NK-92 (cell line): ENCODE measurements around the gene RPS6KA4.

Experiments
- DNase-seq: peaks from one replicate; lab custom pipeline; 2025; ENCODE audit not compliant: unreplicated experiment; lab: John Stamatoyannopoulos, UW

The RPS6KA4 gene

DNA sequence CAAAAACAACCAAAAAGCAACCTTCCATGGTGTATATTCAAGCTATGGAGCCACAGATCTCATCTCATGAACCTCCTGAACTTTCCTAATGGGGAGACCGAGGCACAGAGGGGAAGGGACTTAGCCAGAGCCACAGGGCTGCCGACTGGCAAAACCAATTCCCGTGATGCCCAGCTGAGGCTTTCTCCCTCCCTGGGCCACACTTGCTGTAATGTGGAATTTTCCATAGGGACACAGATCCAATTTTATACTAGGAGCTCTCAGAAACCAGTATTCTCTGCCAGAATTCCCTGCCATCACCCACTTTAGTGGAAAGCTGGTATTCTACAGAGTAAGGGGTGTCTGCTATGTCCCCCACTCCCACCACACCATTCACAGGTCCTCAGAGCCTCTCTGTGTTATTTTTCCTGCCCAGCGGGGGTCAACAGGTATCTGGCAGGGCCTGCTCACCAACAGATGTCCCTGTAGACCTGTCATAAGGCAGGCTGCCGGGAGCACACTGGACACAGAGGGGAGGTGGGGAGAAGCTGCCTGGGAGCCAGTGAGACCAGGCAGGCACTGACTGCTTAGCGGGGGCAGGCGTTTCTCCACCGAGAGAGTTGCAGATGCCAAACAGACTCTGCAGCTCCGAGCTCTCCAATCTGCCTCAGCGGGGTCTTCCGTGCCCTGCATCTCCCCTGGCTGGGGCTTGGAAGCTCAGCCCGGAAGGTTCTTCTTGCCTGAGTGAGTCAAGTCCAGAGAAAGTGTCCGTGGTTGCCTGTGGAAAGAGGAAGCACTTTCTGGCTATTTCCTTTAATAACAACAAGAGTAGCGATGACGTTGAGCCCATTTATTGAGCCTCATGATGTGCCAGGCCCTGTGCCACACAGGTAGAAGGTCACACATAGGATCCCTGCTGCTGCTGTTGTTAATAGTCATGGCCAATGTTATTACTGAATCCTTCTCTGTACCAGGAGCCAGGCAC, 26.3 kb downstream of the RPS6KA4 start:
- DNase-seq: no peak

DNA sequence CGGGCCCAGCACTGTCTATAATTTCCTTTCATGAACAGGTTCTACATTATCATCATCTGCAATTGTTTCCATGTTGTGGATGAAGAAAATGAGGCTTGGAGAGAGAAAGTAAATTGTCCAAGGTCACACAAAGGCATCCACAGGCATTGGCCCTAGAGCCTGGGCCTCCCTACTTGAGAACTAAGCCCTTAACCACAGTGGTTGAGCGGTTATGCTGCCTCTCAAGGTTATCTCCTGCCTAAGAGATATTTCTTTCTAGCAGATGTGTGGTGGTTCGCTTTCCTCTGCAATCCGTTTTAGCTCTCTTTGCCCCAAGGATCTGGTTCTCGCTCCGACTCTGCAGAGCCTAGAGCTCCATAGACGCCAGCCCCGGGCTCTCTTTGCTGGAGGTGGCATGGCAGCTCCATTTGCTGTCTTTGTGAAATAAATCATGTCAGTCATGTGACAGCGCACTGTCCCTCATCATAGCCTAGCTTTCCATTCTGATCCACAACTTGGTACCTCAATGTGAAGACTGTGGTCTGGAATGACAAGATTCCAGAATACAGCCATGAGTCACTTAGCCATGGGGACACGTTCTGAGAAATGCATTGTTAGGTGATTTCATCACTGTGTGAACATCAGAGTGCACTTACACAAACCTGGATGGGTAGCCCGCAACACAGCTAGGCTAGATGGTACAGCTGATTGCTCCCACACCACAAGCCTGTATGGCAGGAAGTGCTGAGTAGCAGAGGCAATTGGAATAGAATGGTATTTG, 27.2 kb downstream of the RPS6KA4 start:
- DNase-seq: no peak

DNA sequence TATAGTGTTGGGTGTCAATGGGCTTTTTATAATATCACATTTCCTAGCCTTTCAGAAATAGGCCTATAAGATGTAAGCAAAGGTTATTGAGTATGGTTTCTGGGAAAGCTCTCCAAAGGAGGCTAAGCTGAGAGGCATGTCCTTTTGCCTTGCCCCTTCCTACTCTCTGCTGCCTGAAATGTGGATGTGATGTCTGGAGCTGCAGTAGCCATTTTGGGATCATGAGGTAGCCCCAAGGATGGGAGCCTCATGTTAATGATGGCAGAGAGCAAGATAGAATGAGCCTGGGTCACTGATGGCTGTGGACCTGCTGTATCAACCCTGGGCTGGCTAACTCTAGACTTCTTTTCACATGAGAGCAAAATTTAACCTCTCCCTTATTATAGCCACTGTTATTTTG, 29.0 kb downstream of the RPS6KA4 start:
- no peak for DNase-seq

DNA sequence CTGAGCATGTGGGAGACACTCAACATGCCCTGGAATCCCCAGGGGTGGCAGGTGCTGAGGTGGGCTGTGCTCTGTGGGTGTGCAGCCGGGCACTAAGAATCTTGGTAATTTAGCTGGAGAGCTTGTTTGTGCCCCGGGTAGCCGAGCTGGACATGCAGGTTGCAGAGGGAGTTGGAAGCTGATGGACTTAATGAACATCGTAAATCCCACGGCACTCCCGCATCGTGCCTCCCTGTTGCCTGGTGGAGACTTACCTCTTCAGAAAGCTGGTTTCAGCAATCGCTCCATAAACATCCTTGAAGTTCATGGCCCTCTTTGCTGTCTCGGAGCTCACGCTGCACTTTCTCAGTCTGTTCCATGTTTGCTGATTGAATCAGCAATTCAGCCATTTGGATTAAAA, 29.9 kb downstream of the RPS6KA4 start:
- DNase-seq: no peak

DNA sequence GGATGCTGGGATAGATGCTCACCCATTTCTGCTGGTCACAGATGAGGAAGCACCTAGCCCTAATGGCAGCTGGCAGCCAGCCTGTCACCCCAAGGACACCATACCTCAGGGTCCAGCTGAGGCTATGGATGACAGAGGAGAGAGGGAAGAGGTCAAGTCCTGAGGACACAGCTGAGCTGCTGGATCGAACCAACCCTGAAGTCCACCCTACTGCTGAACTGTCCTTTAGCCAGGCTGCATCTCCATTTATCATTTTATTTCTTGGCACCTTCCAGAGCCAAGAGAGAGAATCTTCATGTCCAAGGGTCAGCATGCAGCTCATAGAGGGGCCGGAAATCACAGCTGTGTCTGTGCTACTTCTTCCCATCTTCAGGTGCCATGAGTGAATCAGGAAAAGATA, 30.9 kb downstream of the RPS6KA4 start:
- no peak for DNase-seq

DNA sequence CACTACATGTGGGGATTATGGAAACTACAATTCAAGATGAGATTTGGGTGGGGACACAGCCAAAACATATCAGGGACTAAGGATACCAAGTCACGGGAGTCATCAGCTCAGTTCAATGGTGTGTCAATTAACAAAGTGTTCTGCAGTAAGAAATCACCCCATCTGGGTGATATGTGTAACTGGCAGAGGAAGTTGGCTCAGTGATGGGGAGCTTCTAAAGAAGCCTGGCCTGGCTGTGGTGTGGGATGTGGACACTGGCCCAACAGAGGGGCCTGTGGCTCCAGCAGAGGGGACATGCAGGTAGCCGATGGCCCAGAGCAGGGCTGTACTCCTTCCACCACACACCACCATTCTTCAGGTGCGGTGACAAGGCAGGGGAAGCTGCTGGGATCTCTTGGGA, 31.6 kb downstream of the RPS6KA4 start:
- no peak for DNase-seq

DNA sequence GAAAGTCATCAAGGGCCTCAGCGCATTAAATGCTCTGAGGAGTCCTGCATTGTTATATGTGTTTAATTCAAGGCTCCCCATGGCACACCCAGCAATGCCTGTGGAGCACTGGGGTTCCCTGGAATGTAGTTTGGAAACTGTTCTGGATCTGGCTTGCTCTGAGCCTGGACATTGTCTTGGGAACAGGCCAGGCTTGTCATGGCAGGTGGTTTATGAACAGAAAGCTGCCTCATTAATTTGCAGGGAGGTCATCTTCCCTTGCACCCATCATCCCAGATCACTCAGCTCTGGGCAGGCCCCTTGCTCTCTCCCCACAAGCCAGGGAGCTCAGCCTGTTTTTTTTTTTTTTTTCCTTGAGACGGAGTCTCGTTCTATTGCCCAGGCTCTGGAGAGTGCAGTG, 32.9 kb downstream of the RPS6KA4 start:
- no peak for DNase-seq

DNA sequence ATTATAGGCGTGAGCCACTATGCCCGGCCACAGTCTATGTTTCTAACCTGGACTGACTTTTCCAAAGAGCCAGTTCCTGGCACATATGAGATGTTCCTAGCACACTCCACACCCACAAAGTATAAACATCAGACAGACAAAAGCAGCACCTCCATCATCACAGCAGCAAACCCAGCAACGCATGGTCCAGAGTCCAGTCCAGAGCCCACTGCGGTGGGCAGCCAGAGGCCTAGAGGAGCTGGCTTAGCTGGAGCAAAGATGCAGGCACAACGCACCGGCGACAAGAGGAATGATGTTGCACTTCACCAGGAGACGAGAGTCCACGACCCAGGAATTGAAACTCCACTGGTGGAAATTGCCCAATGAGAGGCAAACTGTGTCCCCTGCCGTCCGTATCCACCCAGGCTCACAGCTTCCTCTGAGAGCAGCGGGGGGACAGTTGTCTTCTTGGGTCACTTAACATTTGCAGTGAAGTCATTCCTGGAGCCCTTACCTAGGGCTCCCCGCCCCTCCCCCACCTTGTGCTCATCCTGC, 36.6 kb downstream of the RPS6KA4 start:
- no peak for DNase-seq

DNA sequence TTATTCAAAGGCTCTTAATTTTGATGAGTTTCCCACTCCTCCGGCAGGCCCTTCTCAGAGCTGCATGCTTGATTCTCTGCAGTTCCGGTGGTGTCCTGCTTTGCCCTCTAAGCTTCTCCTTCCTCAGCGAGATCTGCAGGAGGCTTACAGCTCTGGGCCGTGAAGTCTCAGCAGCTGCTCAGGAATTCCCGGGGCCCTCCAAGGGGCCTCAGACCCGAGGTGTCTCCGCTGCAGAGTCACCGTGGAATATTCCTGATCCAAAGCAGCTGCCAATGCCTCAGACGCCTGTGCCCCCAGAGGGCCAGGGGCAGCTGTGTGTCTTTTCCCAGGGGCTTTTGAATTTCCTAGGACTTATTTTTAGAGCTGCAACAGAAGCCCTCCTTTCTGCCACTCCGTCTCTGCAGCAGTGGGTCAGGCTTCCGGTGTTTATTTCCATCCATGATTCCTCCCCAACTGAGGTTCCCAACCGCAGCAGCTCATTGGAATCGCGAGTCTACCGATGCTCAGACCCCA, 37.2 kb downstream of the RPS6KA4 start:
- DNase-seq: no peak

DNA sequence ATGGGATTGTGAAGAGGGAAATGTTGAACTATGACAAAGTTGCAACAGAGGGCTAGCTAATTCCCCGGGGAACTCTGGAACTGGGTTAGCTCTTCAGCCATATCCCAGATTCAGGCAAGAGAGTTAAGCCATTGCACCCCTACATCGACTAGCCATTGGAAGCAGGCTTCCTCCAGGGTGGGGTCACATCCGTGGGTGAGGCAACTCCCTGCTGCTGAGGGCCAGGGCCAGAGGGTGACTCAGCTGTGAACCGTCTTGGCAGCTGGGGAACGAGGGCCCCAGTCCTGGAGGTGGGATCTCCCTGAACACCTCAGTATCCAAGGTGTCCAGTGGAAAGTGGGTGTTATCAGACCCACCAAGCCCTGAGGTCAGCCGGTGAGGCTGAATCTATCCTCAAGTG, 41.1 kb downstream of the RPS6KA4 start:
- no peak for DNase-seq

DNA sequence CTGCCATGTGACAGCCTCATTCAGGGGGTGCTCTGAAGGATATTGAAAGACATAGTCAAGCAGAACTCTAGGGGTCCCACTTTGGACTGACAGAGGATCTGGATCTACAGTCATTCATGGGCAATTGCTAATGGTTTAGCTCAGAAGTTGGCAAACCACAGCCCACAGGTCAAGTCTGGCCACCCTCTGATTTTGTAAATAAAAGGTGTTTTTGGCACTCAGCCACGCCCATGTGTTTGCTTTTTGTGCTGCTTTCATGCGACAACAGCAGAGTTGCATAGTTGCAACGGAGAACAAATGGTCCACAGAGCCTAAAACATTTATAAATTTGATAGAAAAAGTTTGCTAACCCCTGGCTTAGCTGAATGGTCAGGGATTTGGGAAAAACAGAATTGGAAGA, 41.7 kb downstream of the RPS6KA4 start:
- DNase-seq: no peak

DNA sequence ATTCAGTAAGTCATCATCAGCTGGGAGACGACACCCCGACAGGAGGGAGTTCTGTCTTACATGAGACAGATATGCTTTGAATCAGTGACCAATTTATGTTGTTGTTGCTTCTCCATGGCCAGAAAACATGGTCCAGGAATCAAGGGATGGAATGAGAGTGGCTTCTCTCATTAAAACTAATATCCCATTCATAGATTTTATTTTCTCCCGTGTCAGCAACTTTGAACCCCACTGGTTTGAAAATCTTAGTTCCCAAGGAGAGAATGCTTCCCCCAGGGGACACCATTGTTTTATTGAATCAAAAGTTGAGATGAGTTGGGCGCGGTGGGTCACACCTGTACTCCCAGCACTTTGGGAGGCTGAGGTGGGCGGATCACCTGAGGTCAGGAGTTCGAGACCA, 42.8 kb downstream of the RPS6KA4 start:
- no peak for DNase-seq

DNA sequence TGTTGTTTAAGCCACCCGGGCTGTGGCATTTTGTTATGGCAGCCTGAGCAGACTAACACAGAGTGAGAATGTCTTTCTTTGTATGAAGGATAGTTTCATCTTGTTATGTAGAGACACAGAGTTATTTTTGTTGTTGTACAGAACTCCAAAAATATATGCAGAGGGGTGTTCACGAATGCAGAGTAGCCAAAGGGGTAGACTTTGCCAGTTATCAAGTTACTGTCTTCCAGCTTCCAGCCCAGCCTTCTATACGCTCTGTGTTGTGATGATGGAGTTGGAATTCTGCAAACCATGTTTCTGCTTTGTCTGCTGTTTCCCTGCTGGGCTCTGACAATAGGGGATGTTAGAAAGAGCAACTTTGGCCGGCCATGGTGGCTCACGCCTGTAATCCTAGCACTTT, 44.1 kb downstream of the RPS6KA4 start:
- DNase-seq: no peak

DNA sequence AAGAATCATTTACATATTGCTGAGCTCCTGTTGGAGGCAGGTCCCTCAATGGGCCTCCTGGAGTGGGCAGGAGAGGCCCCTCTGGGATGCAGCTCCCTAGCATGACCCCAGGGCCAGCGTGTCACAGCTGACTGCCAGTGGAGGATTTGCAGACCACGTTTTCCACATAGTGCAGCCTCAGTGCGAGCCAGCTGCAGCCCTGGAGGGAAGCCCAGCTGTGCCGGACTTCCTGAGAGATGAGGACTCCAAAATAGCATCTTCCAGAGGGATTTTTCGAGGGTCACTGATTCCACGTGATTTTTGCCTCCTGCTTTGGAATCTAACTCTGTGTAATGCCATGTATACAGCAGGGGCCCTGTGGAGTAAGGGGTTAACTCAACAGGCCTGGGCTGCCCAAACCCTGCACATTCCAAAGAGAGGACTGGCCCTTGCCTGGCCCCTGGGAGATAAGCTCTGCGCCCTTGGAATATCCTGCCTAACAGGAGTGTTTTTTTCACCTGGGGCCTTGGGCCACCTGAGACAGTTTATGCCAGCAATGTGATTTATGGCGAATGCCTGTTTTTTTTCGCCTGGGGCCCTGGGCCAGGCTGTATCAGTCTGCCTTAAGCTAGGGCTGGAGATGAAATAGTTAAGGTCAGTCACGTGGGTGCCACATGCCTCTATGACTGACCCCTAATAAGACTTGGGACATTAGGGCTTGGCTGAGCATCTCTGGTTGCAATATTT, 47.4 kb downstream of the RPS6KA4 start:
- DNase-seq: no peak

DNA sequence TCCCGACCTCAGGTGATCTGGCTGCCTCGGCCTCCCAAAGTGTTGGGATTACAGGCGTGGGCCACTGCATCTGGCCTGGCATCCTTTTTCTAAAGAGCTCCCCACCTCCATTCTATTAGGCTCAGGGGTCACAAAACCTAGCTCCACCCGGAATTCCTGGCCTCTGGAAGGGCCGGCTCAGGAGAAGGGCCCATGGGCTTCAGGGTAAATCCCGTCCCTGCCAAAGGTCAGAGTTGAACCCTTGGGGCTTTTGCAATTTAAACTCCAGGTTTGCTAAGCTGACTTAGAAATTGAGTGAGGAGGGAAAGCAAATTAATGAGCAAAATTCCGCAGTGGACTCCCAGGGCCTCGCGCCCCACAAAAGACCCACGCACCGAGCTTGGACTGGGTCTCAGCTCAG, 48.3 kb downstream of the RPS6KA4 start:
- DNase-seq: no peak

DNA sequence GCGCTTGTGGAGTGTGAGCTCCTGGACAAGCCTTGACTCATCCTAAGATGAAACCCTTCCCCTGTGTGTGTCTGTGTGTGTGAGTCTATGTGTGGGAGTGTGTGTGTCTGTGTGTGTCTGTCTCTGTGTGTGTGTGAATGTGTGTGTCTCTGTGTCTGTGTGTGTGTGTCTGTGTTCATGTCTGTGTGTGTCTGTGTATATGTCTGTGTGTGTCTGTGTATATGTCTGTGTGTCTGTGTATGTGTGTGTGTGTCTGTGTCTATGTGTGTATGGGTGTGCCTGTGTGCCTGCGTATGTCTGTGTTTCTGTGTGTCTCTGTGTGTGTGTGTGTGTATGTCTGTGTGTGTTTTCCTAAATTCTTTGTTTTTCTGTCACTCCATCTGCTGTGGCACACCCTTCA, 48.7 kb downstream of the RPS6KA4 start:
- DNase-seq: no peak

DNA sequence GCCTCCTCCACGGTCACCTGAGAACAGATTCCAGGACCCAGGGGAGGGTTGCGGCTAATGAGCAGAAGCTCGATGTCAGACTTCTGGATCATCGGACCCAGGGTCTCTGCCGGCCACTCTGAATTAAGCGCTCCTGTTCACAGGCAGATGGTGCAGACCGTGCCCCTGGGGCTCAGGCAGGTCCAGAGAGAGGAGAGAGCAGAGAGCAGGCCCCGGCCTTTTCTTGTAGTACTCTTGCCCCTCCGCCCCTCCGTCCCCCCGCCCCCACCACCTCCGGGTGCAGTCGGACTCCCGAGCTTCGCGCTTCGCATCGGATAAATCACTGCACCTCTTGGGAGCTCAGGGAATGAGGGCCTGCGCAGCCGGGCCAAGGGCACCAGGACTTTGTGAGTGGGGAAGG, 50.3 kb downstream of the RPS6KA4 start:
- DNase-seq: no peak

DNA sequence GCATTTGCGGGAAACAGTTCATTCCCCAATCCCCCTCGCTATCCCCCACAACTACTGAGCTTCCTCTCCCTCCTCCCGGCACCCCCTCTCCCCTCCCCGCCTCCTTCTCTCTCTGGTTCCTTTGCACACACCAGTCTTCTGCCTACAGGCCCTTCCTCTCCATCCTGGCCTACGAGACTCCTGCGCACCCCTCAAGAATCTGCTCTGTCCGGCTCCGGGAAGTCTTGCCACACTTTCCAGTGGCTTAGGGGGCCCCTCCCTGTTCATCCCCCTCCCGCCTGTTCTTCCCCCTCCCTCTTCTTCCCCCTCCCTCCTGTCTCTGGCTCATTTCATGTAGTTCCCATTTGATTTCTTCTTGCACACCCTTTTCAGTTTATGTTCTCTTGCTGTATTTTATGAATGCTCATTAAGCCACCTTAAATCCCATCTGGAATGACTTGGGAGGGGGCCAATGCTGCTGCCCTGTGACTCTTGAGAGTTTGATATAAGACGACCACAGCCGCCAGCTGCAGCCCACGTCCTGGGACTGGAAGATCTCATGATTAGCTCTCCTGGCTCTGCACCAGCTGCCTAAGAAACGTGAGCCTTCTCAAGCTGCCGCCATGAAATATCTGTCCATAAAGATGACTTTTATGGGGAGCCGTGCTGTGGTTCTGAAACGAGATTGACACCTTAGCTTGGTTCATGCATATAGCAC, 50.9 kb downstream of the RPS6KA4 start:
- DNase-seq: no peak

DNA sequence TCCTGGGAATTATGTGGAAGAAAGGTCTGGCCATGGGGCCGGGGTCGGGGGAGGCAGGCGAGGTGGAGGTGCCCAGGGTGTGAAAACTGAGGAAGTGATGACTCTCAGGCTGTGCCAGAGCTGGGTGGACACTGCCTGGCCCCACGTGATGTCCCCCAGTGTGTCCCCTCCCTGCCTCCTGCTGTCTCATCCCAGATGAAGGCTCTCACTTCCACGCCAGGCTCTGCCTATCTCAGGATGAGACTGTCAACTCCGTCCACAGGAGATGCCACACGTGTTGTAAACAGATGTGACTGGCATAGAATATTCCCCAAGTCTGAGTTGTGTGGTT, 51.4 kb downstream of the RPS6KA4 start:
- no peak for DNase-seq

DNA sequence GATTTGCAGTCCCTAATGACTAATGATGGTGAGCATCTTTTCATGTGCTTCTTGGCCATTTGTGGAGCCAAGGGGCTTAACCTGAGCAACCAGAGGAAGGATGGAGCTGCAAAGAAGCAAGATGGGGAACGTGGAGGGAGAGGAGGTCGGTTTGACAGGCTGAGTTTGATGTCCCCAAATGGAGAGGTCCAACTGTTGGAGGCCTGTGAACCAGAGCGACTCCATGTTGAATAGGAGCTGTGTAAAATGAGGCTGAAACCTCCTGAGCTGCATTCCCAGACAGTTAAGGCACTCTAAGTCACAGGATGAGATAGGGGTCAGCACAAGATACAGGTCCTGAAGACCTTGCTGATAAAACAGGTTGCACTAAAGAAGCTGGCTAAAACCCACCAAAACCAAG, 54.5 kb downstream of the RPS6KA4 start:
- no peak for DNase-seq

DNA sequence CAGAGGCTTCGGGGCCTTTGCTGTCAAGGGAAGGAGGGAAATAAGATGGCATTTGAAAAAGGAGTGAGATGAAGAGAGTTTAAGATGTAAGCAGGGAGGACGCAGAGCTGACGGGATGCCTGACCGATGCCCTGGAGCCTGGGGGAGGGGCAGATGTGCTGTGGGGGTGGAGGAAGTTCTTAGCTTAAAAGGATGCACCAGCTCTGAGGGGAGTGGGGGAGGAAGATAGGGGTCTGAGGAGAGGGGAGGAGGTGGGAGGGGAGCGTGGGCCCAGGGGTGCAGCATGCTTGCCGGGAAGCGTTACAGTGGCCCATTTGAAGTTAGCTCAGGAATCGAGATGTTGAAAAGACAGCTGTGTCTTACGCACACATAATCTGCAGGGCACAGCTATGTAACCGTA, 56.3 kb downstream of the RPS6KA4 start:
- DNase-seq: no peak
